HCT116 (cell line): ENCODE results near the gene NAA60. TPM values are rescaled to one million over a fixed set of nuclear protein-coding genes. Genes with fewer than 3 reads are reported as not detected.

Experiments
- ATAC-seq: fragments of 200-7000 bp; cut with Tn5 transposase; 2 replicates; pipeline ENCODE4 v1.9.1; 2020; ENCODE audit warnings: mild to moderate bottlenecking, moderate library complexity
- BruUV-seq: library from RNA; stranded (reverse); fragments of 400-500 nt; replicated peaks from 2 replicates; lab custom pipeline; 2021; lab: Mats Ljungman, UMichigan
- CTCF ChIA-PET: fragments of 300-600 bp; sonication (Branson Sonifier 250); formaldehyde crosslinking; loops from one replicate; lab custom pipeline; 2021; ENCODE audit warnings: antibody characterized with exemption; lab: Charles Lee
- POLR2A ChIA-PET: fragments of 300-600, 350-600 bp; sonication (Branson Sonifier 250); formaldehyde crosslinking; loops from one replicate; lab custom pipeline; 2021; ENCODE audit warnings: antibody characterized with exemption; lab: Charles Lee
- RAD21 ChIA-PET, 2 experiments: fragments of 300-600 bp; sonication (Branson Sonifier 250); formaldehyde crosslinking; loops; one replicate each; lab custom pipeline; 2023; ENCODE audit warnings: low total read pairs in 2 of 2; ENCODE audit not compliant: uncharacterized antibody in 2 of 2, unreplicated experiment in 2 of 2, low non-redundant PET in 1 of 2; lab: Charles Lee
- DNase-seq: peaks from one replicate; pipeline ENCODE4 v3.0.0-alpha.2; 2010; ENCODE audit warnings: low read depth, low spot score
- H2AFZ ChIP-seq: fragments of 200-600 bp; shearing (Covaris generic), sonication (generic); 2 replicates; pipeline ENCODE4 v1.6.1; 2017; ENCODE audit warnings: low read depth, mixed run types, mixed read lengths, antibody characterized with exemption, low read length; ENCODE audit not compliant: poor library complexity, severe bottlenecking
- H3K27ac ChIP-seq: 2 replicates; pipeline ENCODE4 v1.5.1; 2012; ENCODE audit warnings: low read depth, low read length
- H3K27me3 ChIP-seq: fragments of 200-600 bp; sonication (generic); 2 replicates; pipeline ENCODE4 v1.6.1; 2016; ENCODE audit warnings: mixed run types, low read length, mixed read lengths; ENCODE audit not compliant: insufficient read depth
- H3K36me3 ChIP-seq, 2 experiments: fragments of 200-500 bp in 1 of 2; fragments of 200-600 bp in 1 of 2; sonication (Bioruptor generic) in 1 of 2; sonication (generic) in 1 of 2; 2 replicates each; pipeline versions ENCODE4 v1.5.1 to v1.6.1; 2014 to 2016; ENCODE audit warnings: low read length in 2 of 2, inconsistent platforms in 1 of 2, mixed read lengths in 1 of 2, mixed run types in 1 of 2; ENCODE audit not compliant: insufficient read depth in 2 of 2, control insufficient read depth in 1 of 2
- H3K4me1 ChIP-seq, 2 experiments: fragments of 200-600 bp in 1 of 2; sonication (generic) in 1 of 2; 2 replicates each; pipeline versions ENCODE4 v1.5.1 to v1.6.1; 2012 to 2017; ENCODE audit warnings: low read length in 2 of 2, inconsistent platforms in 1 of 2, mild to moderate bottlenecking in 1 of 2, mixed read lengths in 1 of 2, mixed run types in 1 of 2, moderate library complexity in 1 of 2; ENCODE audit not compliant: insufficient read depth in 2 of 2, control insufficient read depth in 1 of 2
- H3K4me2 ChIP-seq: fragments of 200-600 bp; sonication (generic); 2 replicates; pipeline ENCODE4 v1.6.1; 2017; ENCODE audit warnings: mixed run types, low read length, mixed read lengths
- H3K4me3 ChIP-seq, 2 experiments: fragments of 200-600 bp in 1 of 2; sonication (generic) in 1 of 2; replicated peaks in 1 of 2; 2 replicates each; pipeline ENCODE4 v1.5.1; 2011 to 2016; ENCODE audit warnings: low read length in 2 of 2, control low read depth in 1 of 2, low read depth in 1 of 2, mild to moderate bottlenecking in 1 of 2, mixed read lengths in 1 of 2, mixed run types in 1 of 2
- H3K79me2 ChIP-seq: fragments of 200-600 bp; sonication (generic); 2 replicates; pipeline ENCODE4 v1.6.1; 2017; ENCODE audit warnings: mild to moderate bottlenecking, mixed run types, low read length, moderate library complexity, mixed read lengths; ENCODE audit not compliant: insufficient read depth
- H3K9ac ChIP-seq: fragments of 200-600 bp; sonication (generic); 2 replicates; pipeline ENCODE4 v1.6.1; 2016; ENCODE audit warnings: low read length, mixed read lengths
- H3K9me2 ChIP-seq: fragments of 200-600 bp; sonication (generic), shearing (Covaris generic); 2 replicates; pipeline ENCODE4 v1.6.1; 2017; ENCODE audit warnings: mixed run types, mild to moderate bottlenecking, moderate library complexity; ENCODE audit not compliant: insufficient read depth
- H3K9me3 ChIP-seq, 2 experiments: fragments of 200-500 bp in 1 of 2; fragments of 200-600 bp in 1 of 2; sonication (Bioruptor generic) in 1 of 2; sonication (generic) in 1 of 2; 2 replicates each; pipeline ENCODE4 v1.6.1; 2014 to 2017; ENCODE audit warnings: low read length in 2 of 2, mixed read lengths in 2 of 2, inconsistent platforms in 1 of 2, low read depth in 1 of 2, mild to moderate bottlenecking in 1 of 2, mixed run types in 1 of 2, moderate library complexity in 1 of 2; ENCODE audit not compliant: control insufficient read depth in 1 of 2, insufficient read depth in 1 of 2
- H4K20me1 ChIP-seq: fragments of 200-600 bp; sonication (generic), shearing (Covaris generic); 2 replicates; pipeline ENCODE4 v1.6.1; 2017; ENCODE audit warnings: mixed run types, mild to moderate bottlenecking, moderate library complexity; ENCODE audit not compliant: insufficient read depth
- CBX3 ChIP-seq: IDR thresholded peaks from 2 replicates; pipeline ENCODE4 v1.6.1; 2012; ENCODE audit warnings: low read depth
- CEBPB ChIP-seq: IDR thresholded peaks from 2 replicates; pipeline ENCODE4 v1.6.1; 2012; ENCODE audit warnings: low read depth
- CTCF ChIP-seq, 3 experiments: fragments of 200-600 bp in 1 of 3; sonication (generic) in 1 of 3; IDR thresholded peaks in 2 of 3; conservative IDR thresholded peaks in 1 of 3; 2 replicates each; pipeline ENCODE4 v1.5.1; 2012 to 2017; ENCODE audit warnings: low read depth in 2 of 3, low read length in 2 of 3, antibody characterized with exemption in 1 of 3, borderline replicate concordance in 1 of 3, control low read depth in 1 of 3, mild to moderate bottlenecking in 1 of 3, mixed read lengths in 1 of 3, mixed run types in 1 of 3, moderate library complexity in 1 of 3; ENCODE audit not compliant: insufficient read depth in 1 of 3
- EGR1 ChIP-seq: IDR thresholded peaks from 2 replicates; pipeline ENCODE4 v1.6.1; 2012; ENCODE audit warnings: low read depth
- ELF1 ChIP-seq: IDR thresholded peaks from 2 replicates; pipeline ENCODE4 v1.6.1; 2012; ENCODE audit warnings: low read depth, borderline replicate concordance
- EZH2 ChIP-seq: fragments of 200-600 bp; sonication (generic); IDR thresholded peaks from 2 replicates; pipeline ENCODE4 v1.6.1; 2017; ENCODE audit warnings: antibody characterized with exemption, mixed run types
- JUND ChIP-seq: IDR thresholded peaks from 2 replicates; pipeline ENCODE4 v1.6.1; 2012
- MAX ChIP-seq: IDR thresholded peaks from 2 replicates; pipeline ENCODE4 v1.6.1; 2012
- POLR2A ChIP-seq: IDR thresholded peaks from 2 replicates; pipeline ENCODE4 v1.7.0; 2011; ENCODE audit warnings: borderline replicate concordance; ENCODE audit not compliant: insufficient read depth, insufficient read length; ENCODE audit errors: extremely low read depth
- POLR2AphosphoS5 ChIP-seq: IDR thresholded peaks from 2 replicates; pipeline ENCODE4 v1.6.1; 2011; ENCODE audit warnings: mild to moderate bottlenecking, low read depth, low read length, moderate library complexity
- SIN3A ChIP-seq: IDR thresholded peaks from 2 replicates; pipeline ENCODE4 v1.6.1; 2012; ENCODE audit warnings: low read depth
- SP1 ChIP-seq: IDR thresholded peaks from 2 replicates; pipeline ENCODE4 v1.6.1; 2012; ENCODE audit warnings: low read depth
- SRF ChIP-seq: IDR thresholded peaks from 2 replicates; pipeline ENCODE4 v1.6.1; 2012; ENCODE audit warnings: low read depth
- TCF7L2 ChIP-seq: IDR thresholded peaks from 2 replicates; pipeline ENCODE4 v1.7.0; 2011; ENCODE audit warnings: borderline replicate concordance, inconsistent platforms; ENCODE audit not compliant: insufficient read depth, insufficient read length; ENCODE audit errors: extremely low read depth
- ZBTB33 ChIP-seq: IDR thresholded peaks from 2 replicates; pipeline ENCODE4 v1.6.1; 2011; ENCODE audit warnings: mild to moderate bottlenecking, low read length, moderate library complexity; ENCODE audit not compliant: insufficient replicate concordance; ENCODE audit errors: extremely low read depth
- intact Hi-C: fragments of 100-400 bp; cut with micrococcal nuclease; formaldehyde crosslinking; loops from 2 replicates; pipeline ENCODE4 v1.10.0; 2022
- total RNA-seq: library from RNA; stranded (reverse); gene quantifications from one replicate; pipeline ENCODE4 v1.2.1, GENCODE V29; 2021; ENCODE audit not compliant: unreplicated experiment

NAA60 gene
- total RNA-seq, 1 experiment from 2014 or later: 32.2 TPM

GRCh38 chr16:3515897-3516296 lies 72.4 kb downstream of the NAA60 start:
- ATAC-seq (no peak), DNase-seq (no peak)
- no peaks in the 10 kb centered on the region for H3K79me2 ChIP-seq
- no peak overlapping the region for H3K27ac ChIP-seq
- H3K9ac ChIP-seq: no peak overlapping the region
- no peaks in the 10 kb centered on the region for H3K9me3 ChIP-seq
- no peak overlapping the region for H3K4me3 ChIP-seq
- no TSS peak for BruUV-seq
- no peak overlapping the region for H3K4me2 ChIP-seq
- ChIA-PET POLR2A (no interaction called here), CTCF (no interaction called here), RAD21 (no interaction called here)
- H3K4me1 ChIP-seq: no peaks in the 10 kb centered on the region
- H2AFZ ChIP-seq: no peak overlapping the region
- H3K36me3 ChIP-seq: peaks cover 16 to 42% of the 10 kb centered on the region in 2 experiments
- no peaks in the 10 kb centered on the region for H4K20me1 ChIP-seq
- no peaks in the 10 kb centered on the region for H3K9me2 ChIP-seq
- intact Hi-C loops: no loop called here
- no peaks in the 10 kb centered on the region for H3K27me3 ChIP-seq
- TF ChIP-seq POLR2AphosphoS5: no peak
- no peak for TF ChIP-seq CEBPB
- no peak for TF ChIP-seq JUND
- no peak for TF ChIP-seq CTCF (IDR thresholded peaks at IDR 0.05 in 2 of 3, conservative IDR thresholded peaks at IDR 0.05 in 1 of 3; ENCODE audit: borderline replicate concordance in 1 of 3, insufficient read depth in 1 of 3, low read depth in 2 of 3, low read length in 2 of 3)
- no peak for TF ChIP-seq ELF1
- no peak for TF ChIP-seq SIN3A
- TF ChIP-seq EGR1: no peak
- no peak for TF ChIP-seq MAX
- no peak for TF ChIP-seq EZH2
- no peak for TF ChIP-seq TCF7L2
- no peak for TF ChIP-seq SRF
- TF ChIP-seq CBX3: no peak
- no peak for TF ChIP-seq SP1
- TF ChIP-seq ZBTB33: no peak
- no peak for TF ChIP-seq POLR2A
